Upper lobe of left lung (tissue), 6 donors: ENCODE measurements around the gene SPEF1. TPM values are rescaled to one million over a fixed set of nuclear protein-coding genes. Genes with fewer than 3 reads are reported as not detected.

Experiments
- ATAC-seq, 2 donors: fragments of 200-7000 bp; cut with Tn5 transposase; one replicate each; pipeline ENCODE4 v1.9.1; 2022; ENCODE audit warnings: mild to moderate bottlenecking in 2 of 2, moderate library complexity in 2 of 2; ENCODE audit not compliant: low FRiP score in 2 of 2
- DNase-seq, 2 donors: peaks; one replicate each; pipeline ENCODE4 v3.0.0-alpha.2; 2019 to 2020
- H3K27ac ChIP-seq, 4 donors: fragments of 200-600 bp; sonication (generic); one replicate each; pipeline ENCODE4 v1.5.1; 2016 to 2019
- H3K27me3 ChIP-seq, 4 donors: fragments of 200-600 bp; sonication (generic); one replicate each; pipeline ENCODE4 v1.5.1; 2017 to 2019
- H3K36me3 ChIP-seq, 4 donors: fragments of 200-600 bp; sonication (generic); one replicate each; pipeline ENCODE4 v1.5.1; 2016 to 2019
- H3K4me1 ChIP-seq, 4 donors: fragments of 200-600 bp; sonication (generic); one replicate each; pipeline ENCODE4 v1.5.1; 2018 to 2019
- H3K4me3 ChIP-seq, 4 donors: fragments of 200-600 bp; sonication (generic); one replicate each; pipeline ENCODE4 v1.5.1; 2017 to 2019; ENCODE audit warnings: mild to moderate bottlenecking in 2 of 4, moderate library complexity in 1 of 4
- H3K9me3 ChIP-seq, 4 donors: fragments of 200-600 bp; sonication (generic); one replicate each; pipeline ENCODE4 v1.5.1; 2018 to 2019
- EP300 ChIP-seq, 4 donors: sonication (generic); formaldehyde crosslinking; IDR thresholded peaks; one replicate each; pipeline ENCODE4 v1.5.1; 2017; ENCODE audit warnings: antibody characterized with exemption in 4 of 4, control low read depth in 2 of 4
- POLR2A ChIP-seq, 4 donors: fragments of 450-650 bp; IDR thresholded peaks; one replicate each; pipeline ENCODE4 v1.5.1; 2016 to 2017; ENCODE audit warnings: antibody characterized with exemption in 4 of 4, mild to moderate bottlenecking in 2 of 4
- POLR2AphosphoS5 ChIP-seq, 2 donors: sonication (generic); formaldehyde crosslinking; IDR thresholded peaks; one replicate each; pipeline ENCODE4 v1.5.1; 2017; ENCODE audit warnings: antibody characterized with exemption in 2 of 2
- WGBS, 2 donors: methylation state at CpG; one replicate each; pipeline ENCODE4 v1.1.5; 2017 to 2018; 5-methylcytosine and 5-hydroxymethylcytosine counted together
- total RNA-seq, 6 donors: library from RNA; depleted of rRNA in 4 of 6; stranded (reverse); fragments of >200 nt in 4 of 6; gene quantifications; one replicate each; pipeline versions ENCODE4 v1.1.0 to v1.2.1, GENCODE V29; 2016 to 2021
- TF ChIP-seq, protein P1 (sequence below), 6 experiments: fragments of 450-650 bp in 4 of 6; fragments of 200-600 bp in 2 of 6; sonication (generic) in 2 of 6; IDR thresholded peaks; one replicate each; pipeline ENCODE4 v1.5.1; 2016 to 2019; ENCODE audit warnings: antibody characterized with exemption in 6 of 6
- donor health status: DM: no; HTN: no; CAD: no; lungs with moderate emphysema.
- donor health status: DM: no; HTN: yes; CAD: no; lungs with severe emphysema.

SPEF1 gene
- total RNA-seq, 6 donors from 2014 or later: 0.34 to 15.1 (median 5.4) TPM

GRCh38 chr20:3788685-3789155 is 7.5 kb upstream of the SPEF1 start:
- TF ChIP-seq POLR2AphosphoS5 (IDR thresholded peaks at IDR 0.05): no peak
- ATAC-seq: no peak

DNA sequence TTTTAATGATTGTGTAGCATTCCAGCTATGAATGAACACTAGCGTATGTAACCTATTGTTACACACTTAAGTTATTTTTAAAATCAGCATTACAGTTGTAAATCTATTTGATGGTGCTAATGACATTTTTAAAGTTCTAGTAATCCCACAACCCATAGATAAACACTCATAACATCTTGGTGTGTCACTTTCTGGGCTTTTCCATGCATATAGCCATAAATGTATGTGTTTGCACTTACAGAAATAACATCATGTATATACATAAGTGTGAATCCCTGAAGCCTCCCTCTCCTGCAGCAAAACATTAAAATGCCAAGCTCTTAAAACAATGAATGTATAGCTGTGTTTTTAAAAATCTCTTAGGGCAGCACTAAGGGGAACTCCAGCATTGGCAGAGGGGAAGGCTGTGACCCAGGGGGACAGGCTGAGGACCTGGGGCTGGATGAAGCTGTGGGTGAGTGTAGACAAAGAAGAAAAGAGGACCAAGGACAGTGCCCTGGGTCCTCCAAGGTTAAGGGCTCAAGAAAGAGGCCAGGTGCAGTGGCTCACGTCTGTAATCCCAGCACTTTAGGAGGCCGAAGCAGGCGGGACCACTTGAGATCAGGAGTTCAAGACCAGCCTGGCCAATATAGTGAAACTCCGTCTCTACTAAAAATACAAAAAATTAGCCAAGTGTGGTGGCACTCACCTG is 6.2 kb upstream of the SPEF1 start:
- Histone ChIP-seq H3K27me3 (no peaks in the 10 kb centered on the region), H3K9me3 (no peaks in the 10 kb centered on the region), H3K27ac (peak overlapping the region in 2 of 4 donors; percentile 50 to 59), H3K36me3 (peaks cover 0 to 18% (median 0%) of the 10 kb centered on the region in 4 donors), H3K4me3 (peak overlapping the region in 3 of 4 donors; percentile 38 to 68 (median 67)), H3K4me1 (peaks cover 40 to 50% (median 42%) of the 10 kb centered on the region in 4 donors)
- no peak for TF ChIP-seq POLR2AphosphoS5 (IDR thresholded peaks at IDR 0.05)
- TF ChIP-seq, protein P1, sequence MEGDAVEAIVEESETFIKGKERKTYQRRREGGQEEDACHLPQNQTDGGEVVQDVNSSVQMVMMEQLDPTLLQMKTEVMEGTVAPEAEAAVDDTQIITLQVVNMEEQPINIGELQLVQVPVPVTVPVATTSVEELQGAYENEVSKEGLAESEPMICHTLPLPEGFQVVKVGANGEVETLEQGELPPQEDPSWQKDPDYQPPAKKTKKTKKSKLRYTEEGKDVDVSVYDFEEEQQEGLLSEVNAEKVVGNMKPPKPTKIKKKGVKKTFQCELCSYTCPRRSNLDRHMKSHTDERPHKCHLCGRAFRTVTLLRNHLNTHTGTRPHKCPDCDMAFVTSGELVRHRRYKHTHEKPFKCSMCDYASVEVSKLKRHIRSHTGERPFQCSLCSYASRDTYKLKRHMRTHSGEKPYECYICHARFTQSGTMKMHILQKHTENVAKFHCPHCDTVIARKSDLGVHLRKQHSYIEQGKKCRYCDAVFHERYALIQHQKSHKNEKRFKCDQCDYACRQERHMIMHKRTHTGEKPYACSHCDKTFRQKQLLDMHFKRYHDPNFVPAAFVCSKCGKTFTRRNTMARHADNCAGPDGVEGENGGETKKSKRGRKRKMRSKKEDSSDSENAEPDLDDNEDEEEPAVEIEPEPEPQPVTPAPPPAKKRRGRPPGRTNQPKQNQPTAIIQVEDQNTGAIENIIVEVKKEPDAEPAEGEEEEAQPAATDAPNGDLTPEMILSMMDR (IDR thresholded peaks at IDR 0.05): no peak
- TF ChIP-seq POLR2A (IDR thresholded peaks at IDR 0.05): no peak
- TF ChIP-seq EP300 (IDR thresholded peaks at IDR 0.05): no peak
- 63 to 76% methylated on average over 5 of the region's 5 CpGs for WGBS, 2 donors
- ATAC-seq: no peak
- DNase-seq: no peak

More at GRCh38 chr20:3788685-3789155, 7.5 kb upstream of the SPEF1 start:
- H3K9me3 ChIP-seq: no peaks in the 10 kb centered on the region
- peaks cover 0 to 10% (median 0%) of the 10 kb centered on the region in 4 donors for H3K36me3 ChIP-seq
- H3K4me1 ChIP-seq: peaks cover 27 to 39% (median 31%) of the 10 kb centered on the region in 4 donors
- DNase-seq: no peak
- H3K27ac ChIP-seq: peak overlapping the region in 1 of 4 donors; percentile 23
- no peaks in the 10 kb centered on the region for H3K27me3 ChIP-seq
- 51 to 61% methylated on average over 4 of the region's 4 CpGs for WGBS, 2 donors
- H3K4me3 ChIP-seq: no peak overlapping the region

GRCh38 chr20:3786665-3787323 is 5.5 kb upstream of the SPEF1 start, which contains the start of gene CENPB:
Gene CENPB, minus strand, starts transcription at chr20:3786740. Its CDS starts 257 bp downstream, at chr20:3786483.
- TF ChIP-seq EP300 (IDR thresholded peaks at IDR 0.05) (no peak), POLR2AphosphoS5 (IDR thresholded peaks at IDR 0.05) (peak in 1 of 2 donors; percentile 53)
- TF ChIP-seq, protein P1 (IDR thresholded peaks at IDR 0.05): peak; percentile 73 to 97 (median 84)
- Histone ChIP-seq H3K36me3 (peaks cover 0 to 18% (median 0%) of the 10 kb centered on the region in 4 donors), H3K4me1 (peaks cover 42 to 50% (median 45%) of the 10 kb centered on the region in 4 donors), H3K9me3 (no peaks in the 10 kb centered on the region), H3K27ac (peak within 1 kb of the TSS; percentile 84 to 88 (median 87)), H3K4me3 (peak within 1 kb of the TSS; percentile 18 to 80 (median 68)), H3K27me3 (no peaks in the 10 kb centered on the region)
- ATAC-seq (peak; percentile 93 to 98), DNase-seq (peak; percentile 91 to 99)
- WGBS, 2 donors: 5 to 6% methylated on average over 23 to 41 of the region's 70 CpGs

DNA sequence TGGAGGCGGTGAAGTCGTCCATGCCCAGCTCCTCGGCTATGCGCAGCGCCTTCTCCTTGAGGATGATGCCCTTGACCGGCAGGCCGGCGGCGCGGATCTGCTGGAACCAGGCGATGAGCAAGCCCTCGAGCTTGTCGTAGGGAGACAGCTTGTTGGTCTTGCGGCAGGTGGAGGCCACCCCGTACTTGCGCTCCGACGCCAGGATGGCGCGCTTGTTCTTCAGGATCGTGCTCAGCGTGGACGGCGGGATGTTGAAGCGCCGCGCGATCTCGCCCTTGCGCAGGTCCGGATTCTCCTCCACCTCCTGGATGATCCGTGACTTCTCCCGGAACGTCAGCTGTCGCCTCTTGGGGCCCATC is 4.9 kb upstream of the SPEF1 start:
- TF ChIP-seq EP300 (IDR thresholded peaks at IDR 0.05): no peak
- TF ChIP-seq POLR2AphosphoS5 (IDR thresholded peaks at IDR 0.05): no peak
- TF ChIP-seq, protein P1 (IDR thresholded peaks at IDR 0.05): no peak
- TF ChIP-seq POLR2A (IDR thresholded peaks at IDR 0.05): no peak
- Histone ChIP-seq H3K4me1 (peaks cover 44 to 57% (median 51%) of the 10 kb centered on the region in 4 donors), H3K36me3 (peaks cover 0 to 18% (median 0%) of the 10 kb centered on the region in 4 donors), H3K27ac (peak overlapping the region; percentile 84 to 88 (median 87)), H3K27me3 (no peaks in the 10 kb centered on the region), H3K4me3 (peak overlapping the region; percentile 18 to 80 (median 68)), H3K9me3 (no peaks in the 10 kb centered on the region)
- 0% methylated on average over 6 of the region's 35 CpGs; no CpG with 5 or more reads in 1 of the 2 donors for WGBS, 2 donors
- ATAC-seq: peak in 1 of 2 donors; percentile 31
- no peak for DNase-seq
